B cell (primary cell): Measurements from ENCODE around the gene RNLS. TPM values are rescaled to one million over a fixed set of nuclear protein-coding genes. Genes with fewer than 3 reads are reported as not detected.

Experiments
- ATAC-seq: fragments of 200-7000 bp; cut with Tn5 transposase; one replicate; pipeline ENCODE4 v1.10.0; 2021; ENCODE audit warnings: low read depth, mild to moderate bottlenecking, moderate number of reproducible peaks, moderate library complexity
- CTCF ChIA-PET: fragments of 350-600 bp; sonication (Branson Sonifier 250); formaldehyde crosslinking; loops from one replicate; lab custom pipeline; 2021; ENCODE audit warnings: antibody characterized with exemption, inconsistent platforms; lab: Charles Lee
- POLR2A ChIA-PET: fragments of 350-600 bp; sonication (Branson Sonifier 250); formaldehyde crosslinking; loops from one replicate; lab custom pipeline; 2021; ENCODE audit warnings: antibody characterized with exemption; lab: Charles Lee
- DNase-seq: peaks from one replicate; pipeline ENCODE4 v3.0.0; 2013
- H2AFZ ChIP-seq: 2 replicates; pipeline ENCODE4 v1.6.1; 2012; ENCODE audit warnings: mild to moderate bottlenecking, low read depth, low read length; ENCODE audit not compliant: insufficient read depth, poor library complexity, severe bottlenecking
- H3K27ac ChIP-seq, 2 donors: 1 replicate in 1 of 2; 2 replicates in 1 of 2; pipeline ENCODE4 v1.5.1; 2012 to 2013; ENCODE audit warnings: low read length in 2 of 2, mild to moderate bottlenecking in 2 of 2, moderate library complexity in 1 of 2
- H3K27me3 ChIP-seq, 4 experiments: fragments of 200-600 bp in 1 of 4; sonication (generic) in 1 of 4; replicated peaks in 1 of 4; 1 replicate in 2 of 4; 2 replicates in 2 of 4; pipeline versions ENCODE4 v1.6.1 to v1.7.0; 2013 to 2016; ENCODE audit warnings: low read length in 3 of 4, mild to moderate bottlenecking in 2 of 4, mixed read lengths in 1 of 4, moderate library complexity in 1 of 4; ENCODE audit not compliant: insufficient read depth in 4 of 4, control insufficient read depth in 3 of 4; ENCODE audit errors: control extremely low read depth in 1 of 4
- H3K36me3 ChIP-seq, 2 experiments: replicated peaks in 1 of 2; 1 replicate in 1 of 2; 2 replicates in 1 of 2; pipeline versions ENCODE4 v1.6.1 to v1.7.1; 2013; ENCODE audit warnings: low read length in 1 of 2; ENCODE audit not compliant: insufficient read depth in 2 of 2, control insufficient read depth in 1 of 2; ENCODE audit errors: control extremely low read depth in 1 of 2, extremely low read depth in 1 of 2
- H3K4me1 ChIP-seq, 2 donors: fragments of 200-600 bp in 1 of 2; sonication (generic) in 1 of 2; 1 replicate in 1 of 2; 2 replicates in 1 of 2; pipeline versions ENCODE4 v1.5.1 to v1.6.1; 2013 to 2017; ENCODE audit warnings: low read length in 2 of 2; ENCODE audit not compliant: control insufficient read depth in 2 of 2, insufficient read depth in 2 of 2
- H3K4me2 ChIP-seq: replicated peaks from 2 replicates; pipeline ENCODE3; 2012; ENCODE audit warnings: mild to moderate bottlenecking, low read depth, low read length; ENCODE audit not compliant: poor library complexity, severe bottlenecking
- H3K4me3 ChIP-seq, 5 experiments: fragments of 200-600 bp in 1 of 5; sonication (generic) in 1 of 5; 1 replicate in 3 of 5; 2 replicates in 2 of 5; pipeline versions ENCODE4 v1.5.1 to v1.7.0; 2011 to 2016; ENCODE audit warnings: low read length in 4 of 5, mild to moderate bottlenecking in 4 of 5, low read depth in 2 of 5, control low read depth in 1 of 5, moderate library complexity in 1 of 5; ENCODE audit not compliant: insufficient read depth in 1 of 5; ENCODE audit errors: control extremely low read depth in 1 of 5, extremely low read depth in 1 of 5
- H3K79me2 ChIP-seq: fragments of 200-600 bp; sonication (generic); one replicate; pipeline ENCODE4 v1.6.0; 2016; ENCODE audit warnings: low read length; ENCODE audit not compliant: control insufficient read depth, insufficient read depth
- H3K9ac ChIP-seq: fragments of 200-600 bp; sonication (generic); 2 replicates; pipeline ENCODE4 v1.6.1; 2017; ENCODE audit warnings: mild to moderate bottlenecking, low read length, moderate library complexity
- H3K9me3 ChIP-seq, 3 donors: one replicate each; pipeline versions ENCODE4 v1.6.1 to v1.7.1; 2013; ENCODE audit warnings: low read length in 2 of 3; ENCODE audit not compliant: control insufficient read depth in 2 of 3, insufficient read depth in 1 of 3; ENCODE audit errors: control extremely low read depth in 1 of 3
- H4K20me1 ChIP-seq: 2 replicates; pipeline ENCODE4 v1.6.0; 2012; ENCODE audit warnings: mild to moderate bottlenecking, low read length; ENCODE audit not compliant: insufficient read depth, control insufficient read depth, poor library complexity, severe bottlenecking
- H3K27ac Mint-ChIP-seq: one replicate; pipeline ENCODE4 v1.8.0; 2021; ENCODE audit warnings: mixed read lengths
- H3K27me3 Mint-ChIP-seq: one replicate; pipeline ENCODE4 v1.8.0; 2021; ENCODE audit warnings: mixed read lengths
- H3K4me1 Mint-ChIP-seq: one replicate; pipeline ENCODE4 v1.8.0; 2021; ENCODE audit warnings: mixed read lengths
- H3K4me3 Mint-ChIP-seq: one replicate; pipeline ENCODE4 v1.8.0; 2021; ENCODE audit warnings: mixed read lengths
- H3K9me3 Mint-ChIP-seq: one replicate; pipeline ENCODE4 v1.8.0; 2022; ENCODE audit warnings: mixed read lengths; ENCODE audit not compliant: insufficient read depth
- EZH2 ChIP-seq: IDR thresholded peaks from 2 replicates; pipeline ENCODE4 v1.6.1; 2012; ENCODE audit warnings: borderline replicate concordance, low read depth, mild to moderate bottlenecking, moderate library complexity, low read length; ENCODE audit not compliant: insufficient read depth, poor library complexity, severe bottlenecking
- intact Hi-C: fragments of 100-400 bp; cut with micrococcal nuclease; formaldehyde crosslinking; loops from one replicate; pipeline ENCODE4 v1.10.0; 2022
- polyA plus RNA-seq: library from polyadenylated mRNA; depleted of rRNA; stranded (reverse); fragments of >200 nt; gene quantifications from 2 replicates; pipeline ENCODE4 v1.2.3, GENCODE V29; 2012
- total RNA-seq, 2 donors: library from RNA; stranded (reverse); fragments of 120-200 nt in 1 of 2; gene quantifications; 1 replicate in 1 of 2; 2 replicates in 1 of 2; pipeline versions ENCODE4 v1.2.3 to v1.2.4, GENCODE V29; 2013 to 2022
- TF ChIP-seq, protein P1 (sequence below): fragments of 200-600 bp; IDR thresholded peaks from one replicate; pipeline ENCODE4 v1.8.0; 2022; ENCODE audit warnings: antibody characterized with exemption, mild to moderate bottlenecking

RNLS gene
- total and polyA plus RNA-seq, 2 donors (not counting 1 experiment from before 2014, with no cell fraction given), result 3.5 to 7.5 TPM

DNA sequence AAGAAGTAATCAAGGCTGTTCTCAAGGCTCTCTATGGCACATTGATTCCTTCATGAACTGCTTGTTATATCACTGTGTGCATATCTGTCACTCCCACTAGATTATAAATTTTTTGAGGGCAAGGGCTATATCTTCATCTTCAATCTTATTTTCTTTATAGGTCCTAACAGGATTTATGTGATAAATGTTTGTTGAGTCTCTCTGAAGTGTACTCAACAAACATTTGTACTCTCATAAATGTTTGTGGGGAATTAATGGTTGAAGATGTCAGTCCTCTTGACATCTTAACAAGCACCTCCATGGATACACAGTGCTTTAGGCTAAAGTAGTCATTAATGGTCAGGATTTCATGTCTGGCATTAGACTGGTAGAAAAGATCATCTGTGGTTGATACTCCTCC, 143.2 kb downstream of the RNLS start:
- H3K79me2 ChIP-seq, result no peaks in the 10 kb centered on the region
- no peaks in the 10 kb centered on the region for H3K27me3 Mint-ChIP-seq
- no peak overlapping the region for H3K4me3 ChIP-seq
- no peak overlapping the region for H2AFZ ChIP-seq
- TF ChIP-seq EZH2, result no peak
- TF ChIP-seq, protein P1, sequence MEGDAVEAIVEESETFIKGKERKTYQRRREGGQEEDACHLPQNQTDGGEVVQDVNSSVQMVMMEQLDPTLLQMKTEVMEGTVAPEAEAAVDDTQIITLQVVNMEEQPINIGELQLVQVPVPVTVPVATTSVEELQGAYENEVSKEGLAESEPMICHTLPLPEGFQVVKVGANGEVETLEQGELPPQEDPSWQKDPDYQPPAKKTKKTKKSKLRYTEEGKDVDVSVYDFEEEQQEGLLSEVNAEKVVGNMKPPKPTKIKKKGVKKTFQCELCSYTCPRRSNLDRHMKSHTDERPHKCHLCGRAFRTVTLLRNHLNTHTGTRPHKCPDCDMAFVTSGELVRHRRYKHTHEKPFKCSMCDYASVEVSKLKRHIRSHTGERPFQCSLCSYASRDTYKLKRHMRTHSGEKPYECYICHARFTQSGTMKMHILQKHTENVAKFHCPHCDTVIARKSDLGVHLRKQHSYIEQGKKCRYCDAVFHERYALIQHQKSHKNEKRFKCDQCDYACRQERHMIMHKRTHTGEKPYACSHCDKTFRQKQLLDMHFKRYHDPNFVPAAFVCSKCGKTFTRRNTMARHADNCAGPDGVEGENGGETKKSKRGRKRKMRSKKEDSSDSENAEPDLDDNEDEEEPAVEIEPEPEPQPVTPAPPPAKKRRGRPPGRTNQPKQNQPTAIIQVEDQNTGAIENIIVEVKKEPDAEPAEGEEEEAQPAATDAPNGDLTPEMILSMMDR, result no peak
- no peaks in the 10 kb centered on the region for H3K27me3 ChIP-seq
- H3K9me3 Mint-ChIP-seq, result no peaks in the 10 kb centered on the region
- H3K9me3 ChIP-seq, result peaks cover 0 to 8% (median 0%) of the 10 kb centered on the region in 3 donors
- no peaks in the 10 kb centered on the region for H3K36me3 ChIP-seq
- no peak overlapping the region for H3K27ac Mint-ChIP-seq
- H3K4me1 ChIP-seq, result no peaks in the 10 kb centered on the region
- no peak overlapping the region for H3K27ac ChIP-seq
- H3K4me3 Mint-ChIP-seq, result no peak overlapping the region
- intact Hi-C loops, result no loop called here
- H3K9ac ChIP-seq, result no peak overlapping the region
- DNase-seq (no peak), ATAC-seq (no peak)
- H4K20me1 ChIP-seq, result no peaks in the 10 kb centered on the region
- no peak overlapping the region for H3K4me2 ChIP-seq
- CTCF ChIA-PET, result no interaction called here
- POLR2A ChIA-PET, result no interaction called here
- H3K4me1 Mint-ChIP-seq, result no peaks in the 10 kb centered on the region

DNA sequence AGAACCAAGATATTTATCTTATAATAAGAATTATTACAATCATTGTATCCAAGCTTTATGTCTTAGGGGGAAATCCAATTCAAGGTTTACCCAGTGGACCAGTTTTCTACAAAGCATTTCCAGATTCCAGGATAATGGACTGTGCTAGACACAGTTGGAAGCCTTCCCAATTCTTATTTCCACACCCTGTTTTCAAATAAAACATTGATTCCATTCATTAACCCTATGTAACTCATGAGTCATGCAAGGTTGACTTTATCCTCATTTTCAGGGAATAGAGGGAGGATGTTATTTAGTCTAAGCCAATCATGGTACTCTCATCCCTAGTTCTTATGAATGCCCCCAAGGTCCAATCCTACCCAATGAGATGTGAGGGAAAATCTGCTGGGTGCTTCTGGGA, 145.7 kb downstream of the RNLS start:
- POLR2A ChIA-PET, result no interaction called here
- no peaks in the 10 kb centered on the region for H4K20me1 ChIP-seq
- intact Hi-C loops, result no loop called here
- no peak overlapping the region for H3K27ac ChIP-seq
- no peaks in the 10 kb centered on the region for H3K4me1 Mint-ChIP-seq
- H3K27me3 Mint-ChIP-seq, result no peaks in the 10 kb centered on the region
- CTCF ChIA-PET, result no interaction called here
- H2AFZ ChIP-seq, result no peak overlapping the region
- H3K36me3 ChIP-seq, result no peaks in the 10 kb centered on the region
- DNase-seq (no peak), ATAC-seq (no peak)
- peaks cover 2% of the 10 kb centered on the region for H3K9me3 Mint-ChIP-seq
- no peaks in the 10 kb centered on the region for H3K4me1 ChIP-seq
- no peaks in the 10 kb centered on the region for H3K27me3 ChIP-seq
- H3K4me3 Mint-ChIP-seq, result no peak overlapping the region
- no peaks in the 10 kb centered on the region for H3K79me2 ChIP-seq
- H3K4me3 ChIP-seq, result no peak overlapping the region
- no peaks in the 10 kb centered on the region for H3K9me3 ChIP-seq
- TF ChIP-seq, protein P1, result no peak
- no peak for TF ChIP-seq EZH2
- H3K9ac ChIP-seq, result no peak overlapping the region
- H3K27ac Mint-ChIP-seq, result no peak overlapping the region
- no peak overlapping the region for H3K4me2 ChIP-seq
